H4 (cell line): ENCODE data around the gene ZFAND3. TPM values are rescaled to one million over a fixed set of nuclear protein-coding genes. Genes with fewer than 3 reads are reported as not detected.

ENCODE experiments used
- DNase-seq: peaks from one replicate; pipeline ENCODE4 v3.0.0-alpha.2; 2015; ENCODE audit warnings: low spot score
- total RNA-seq: library from RNA; depleted of rRNA; stranded (reverse); fragments of >200 nt; shearing (Covaris generic); gene quantifications from 2 replicates; pipeline ENCODE4 v1.2.3, GENCODE V29; 2014; rRNA removed

The ZFAND3 gene
- 7.4 and 9.2 TPM in 2 replicates for total RNA-seq

- DNase-seq = peak; percentile 92
Measured at GRCh38 chr6:37819177-37819801, at the start of gene ZFAND3. Gene ZFAND3 (plus strand): TSS chr6:37819727. CDS start chr6:37819946, 219 bp downstream.

- no peak for DNase-seq
Measured at GRCh38 chr6:37774028-37774680, 45.4 kb upstream of the ZFAND3 start.

GRCh38 chr6:37776566-37776965 lies 43.0 kb upstream of the ZFAND3 start:
- DNase-seq = no peak

- no peak for DNase-seq
Measured at GRCh38 chr6:37777272-37777834, 42.2 kb upstream of the ZFAND3 start.

GRCh38 chr6:37779111-37779800 lies 40.3 kb upstream of the ZFAND3 start:
- no peak for DNase-seq

GRCh38 chr6:37779902-37780628 lies 39.5 kb upstream of the ZFAND3 start:
- DNase-seq = no peak

- no peak for DNase-seq
Measured at GRCh38 chr6:37781788-37782187, 37.7 kb upstream of the ZFAND3 start.

GRCh38 chr6:37783025-37783855 lies 36.3 kb upstream of the ZFAND3 start:
- no peak for DNase-seq

- DNase-seq = no peak
Measured at GRCh38 chr6:37783856-37784584, 35.5 kb upstream of the ZFAND3 start.

GRCh38 chr6:37784585-37784967 lies 35.0 kb upstream of the ZFAND3 start:
- no peak for DNase-seq

GRCh38 chr6:37785002-37785662 lies 34.4 kb upstream of the ZFAND3 start:
- no peak for DNase-seq

GRCh38 chr6:37785663-37786270 lies 33.8 kb upstream of the ZFAND3 start:
- no peak for DNase-seq

GRCh38 chr6:37787216-37787615 lies 32.3 kb upstream of the ZFAND3 start:
- no peak for DNase-seq

- DNase-seq = no peak
Measured at GRCh38 chr6:37788259-37788658, 31.3 kb upstream of the ZFAND3 start.

GRCh38 chr6:37791156-37791919 lies 28.2 kb upstream of the ZFAND3 start:
- peak; percentile 98 for DNase-seq

GRCh38 chr6:37792457-37793033 lies 27.0 kb upstream of the ZFAND3 start:
- DNase-seq = no peak

- DNase-seq = no peak
Measured at GRCh38 chr6:37793067-37793466, 26.5 kb upstream of the ZFAND3 start.

- no peak for DNase-seq
Measured at GRCh38 chr6:37794825-37795224, 24.7 kb upstream of the ZFAND3 start.
